G401 (cell line): ENCODE measurements around the gene CHCHD10. TPM values are rescaled to one million over a fixed set of nuclear protein-coding genes. Genes with fewer than 3 reads are reported as not detected.

ENCODE experiments used
- DNase-seq: peaks from one replicate; pipeline ENCODE4 v3.0.0-alpha.2; 2015; ENCODE audit warnings: low spot score
- in situ Hi-C: cut with HindIII; loops from 2 replicates; pipeline ENCODE4 v1.10.0; 2016; ENCODE audit warnings: low sequenced_read_pairs, mixed read lengths
- total RNA-seq: library from RNA; depleted of rRNA; stranded (reverse); fragments of >200 nt; shearing (Covaris generic); gene quantifications from 2 replicates; pipeline ENCODE4 v1.2.3, GENCODE V29; 2014

The CHCHD10 gene
- total RNA-seq, 1 experiment from 2014 or later, result not detected

DNA sequence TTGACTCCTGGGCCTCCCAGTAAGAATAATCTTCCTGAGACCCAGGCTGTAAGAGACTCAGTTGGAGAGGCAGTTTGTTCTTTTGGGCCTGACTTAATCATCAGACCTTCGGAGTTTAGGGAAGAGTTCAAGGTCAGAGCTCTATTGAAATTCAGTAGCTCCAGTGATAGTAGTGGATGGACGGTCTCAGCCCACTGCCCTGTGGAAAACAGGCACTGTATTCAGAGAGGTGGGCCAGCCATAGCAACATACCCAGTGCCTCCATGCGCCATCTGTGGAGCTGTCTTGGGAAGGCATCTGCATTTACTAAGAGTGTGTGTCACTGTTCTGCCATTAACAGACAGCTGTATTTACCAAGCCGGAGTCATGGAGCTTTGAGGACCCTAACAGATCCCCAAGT lies 21.9 kb upstream of the CHCHD10 start:
- DNase-seq, result no peak
- in situ Hi-C loops, result no loop called here

DNA sequence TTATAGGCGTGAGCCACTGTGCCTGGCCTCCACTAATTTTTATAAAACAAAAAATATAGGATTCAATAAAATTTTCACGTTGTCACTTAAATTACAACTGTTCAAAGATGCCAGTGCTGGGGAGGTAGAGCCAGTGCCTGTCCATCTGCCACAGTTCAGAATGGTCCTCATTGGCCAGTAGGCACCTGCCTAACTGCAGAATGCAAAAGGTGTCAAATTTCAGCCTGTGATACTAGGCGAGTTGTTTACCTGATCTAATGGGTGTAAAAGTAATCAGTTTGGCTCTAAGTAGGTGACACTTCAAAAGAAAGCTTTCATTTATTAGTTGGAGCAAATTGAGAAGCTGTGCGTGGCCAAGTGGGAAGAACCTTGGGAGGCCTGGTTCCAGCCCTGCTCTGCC lies 21.3 kb upstream of the CHCHD10 start:
- in situ Hi-C loops, result no loop called here
- DNase-seq, result no peak

DNA sequence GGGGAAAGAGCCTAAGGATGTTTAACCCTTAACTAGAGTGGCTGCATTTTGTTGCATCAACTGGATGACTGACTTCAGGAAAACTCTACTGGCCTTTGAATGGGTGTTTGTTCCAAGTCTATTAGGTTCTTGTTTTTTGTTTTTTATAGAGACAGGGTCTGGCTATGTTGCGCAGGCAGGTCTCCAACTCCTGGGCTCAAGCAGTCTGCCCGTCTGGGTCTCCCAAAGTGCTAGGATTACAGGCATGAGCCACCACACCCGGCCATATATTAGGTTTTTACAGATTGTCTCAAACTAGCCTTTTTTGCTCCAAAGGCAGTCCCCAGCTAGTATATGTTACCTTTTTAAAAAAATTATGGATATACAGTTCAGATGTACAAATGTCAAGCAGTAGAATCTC lies 20.1 kb upstream of the CHCHD10 start:
- in situ Hi-C loops, result no loop called here
- DNase-seq, result peak; percentile 24

DNA sequence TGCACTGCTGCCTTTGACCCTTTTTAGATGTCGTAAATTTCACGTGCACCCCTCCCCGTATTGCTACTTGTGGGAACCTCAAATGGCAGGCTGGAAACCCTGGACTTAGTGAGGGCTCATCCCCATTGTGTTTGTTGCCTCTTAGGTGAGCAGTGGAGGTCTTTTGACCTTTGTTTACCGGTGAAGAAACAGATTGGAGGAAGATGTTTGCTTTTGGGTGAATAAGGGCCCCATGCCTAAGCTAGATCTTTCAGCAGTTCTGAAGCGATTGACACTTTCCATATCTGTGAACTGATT lies 19.8 kb upstream of the CHCHD10 start:
- in situ Hi-C loops, result no loop called here

GRCh38 chr22:23786752-23787599 lies 19.2 kb upstream of the CHCHD10 start, which contains the start of gene SMARCB1:
TSS of gene SMARCB1 (plus strand) at chr22:23786966. CDS start at chr22:23787170, 204 bp downstream.
- peak; percentile 87 for DNase-seq
- in situ Hi-C loops, result no loop called here

More for the DNA sequence above, 19.8 kb upstream of the CHCHD10 start:
- DNase-seq, result no peak

GRCh38 chr22:23786261-23786710 lies 18.5 kb upstream of the CHCHD10 start:
- in situ Hi-C loops, result no loop called here
- no peak for DNase-seq

GRCh38 chr22:23784215-23784732 lies 16.5 kb upstream of the CHCHD10 start:
- in situ Hi-C loops, result no loop called here
- no peak for DNase-seq

DNA sequence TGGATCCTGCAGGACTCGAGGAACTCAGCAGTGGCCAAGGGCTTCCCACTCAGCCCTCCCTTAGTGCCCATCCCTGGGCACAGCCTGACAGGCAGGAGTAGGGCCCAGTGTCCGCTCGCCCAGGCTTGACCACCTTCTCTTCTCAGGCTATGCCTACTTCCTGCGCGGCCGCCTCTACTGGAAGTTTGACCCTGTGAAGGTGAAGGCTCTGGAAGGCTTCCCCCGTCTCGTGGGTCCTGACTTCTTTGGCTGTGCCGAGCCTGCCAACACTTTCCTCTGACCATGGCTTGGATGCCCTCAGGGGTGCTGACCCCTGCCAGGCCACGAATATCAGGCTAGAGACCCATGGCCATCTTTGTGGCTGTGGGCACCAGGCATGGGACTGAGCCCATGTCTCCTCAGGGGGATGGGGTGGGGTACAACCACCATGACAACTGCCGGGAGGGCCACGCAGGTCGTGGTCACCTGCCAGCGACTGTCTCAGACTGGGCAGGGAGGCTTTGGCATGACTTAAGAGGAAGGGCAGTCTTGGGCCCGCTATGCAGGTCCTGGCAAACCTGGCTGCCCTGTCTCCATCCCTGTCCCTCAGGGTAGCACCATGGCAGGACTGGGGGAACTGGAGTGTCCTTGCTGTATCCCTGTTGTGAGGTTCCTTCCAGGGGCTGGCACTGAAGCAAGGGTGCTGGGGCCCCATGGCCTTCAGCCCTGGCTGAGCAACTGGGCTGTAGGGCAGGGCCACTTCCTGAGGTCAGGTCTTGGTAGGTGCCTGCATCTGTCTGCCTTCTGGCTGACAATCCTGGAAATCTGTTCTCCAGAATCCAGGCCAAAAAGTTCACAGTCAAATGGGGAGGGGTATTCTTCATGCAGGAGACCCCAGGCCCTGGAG lies 15.7 kb upstream of the CHCHD10 start:
- in situ Hi-C loops, result no loop called here
- no peak for DNase-seq

- in situ Hi-C loops, result no loop called here
- no peak for DNase-seq
Measured at GRCh38 chr22:23782703-23783102, 14.9 kb upstream of the CHCHD10 start.

- DNase-seq, result no peak
- in situ Hi-C loops, result no loop called here
Measured at GRCh38 chr22:23782252-23782651, 14.5 kb upstream of the CHCHD10 start.

DNA sequence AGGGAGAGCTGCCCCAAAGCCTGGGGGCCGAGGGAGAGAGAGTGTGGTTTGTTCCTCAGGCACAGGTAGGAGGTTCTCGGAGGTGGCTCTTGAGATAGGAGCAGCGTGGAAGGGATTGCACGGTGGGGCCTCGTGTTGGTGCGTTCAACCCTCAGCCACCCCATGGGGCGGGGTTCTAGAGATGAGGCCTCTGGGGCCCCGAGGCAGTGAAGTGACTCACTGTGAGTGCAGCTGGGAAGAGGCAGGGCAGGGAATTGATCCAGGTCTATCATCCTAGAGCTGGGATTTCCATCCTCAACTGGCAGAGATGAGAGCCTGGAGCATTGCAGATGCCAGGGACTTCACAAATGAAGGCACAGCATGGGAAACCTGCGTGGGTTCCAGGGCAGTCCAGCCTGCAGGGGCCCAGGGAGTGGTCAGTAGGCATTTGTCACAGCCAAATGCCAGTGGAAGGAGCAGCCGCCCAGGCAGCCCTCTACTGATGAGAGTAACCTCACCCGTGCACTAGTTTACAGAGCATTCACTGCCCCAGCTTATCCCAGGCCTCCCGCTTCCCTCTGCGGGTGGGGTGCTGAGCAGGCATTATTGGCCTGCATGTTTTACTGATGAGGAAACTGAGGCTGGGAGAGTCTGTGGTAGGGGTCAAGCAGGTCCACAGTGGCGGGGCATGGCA lies 13.9 kb upstream of the CHCHD10 start:
- in situ Hi-C loops, result no loop called here
- DNase-seq, result no peak

DNA sequence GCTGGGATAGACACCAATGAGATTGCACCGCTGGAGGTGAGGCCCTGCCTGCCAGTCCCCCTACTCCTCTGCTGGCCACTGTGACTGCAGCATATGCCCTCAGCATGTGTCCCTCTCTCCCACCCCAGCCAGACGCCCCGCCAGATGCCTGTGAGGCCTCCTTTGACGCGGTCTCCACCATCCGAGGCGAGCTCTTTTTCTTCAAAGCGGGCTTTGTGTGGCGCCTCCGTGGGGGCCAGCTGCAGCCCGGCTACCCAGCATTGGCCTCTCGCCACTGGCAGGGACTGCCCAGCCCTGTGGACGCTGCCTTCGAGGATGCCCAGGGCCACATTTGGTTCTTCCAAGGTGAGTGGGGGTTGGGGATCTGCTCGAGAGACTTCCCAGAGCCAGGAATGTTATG lies 13.3 kb upstream of the CHCHD10 start:
- DNase-seq, result no peak
- in situ Hi-C loops, result no loop called here

GRCh38 chr22:23780146-23780748 lies 12.5 kb upstream of the CHCHD10 start:
- in situ Hi-C loops, result no loop called here
- no peak for DNase-seq

- in situ Hi-C loops, result no loop called here
- DNase-seq, result no peak
Measured at GRCh38 chr22:23779731-23780130, 12.0 kb upstream of the CHCHD10 start.

DNA sequence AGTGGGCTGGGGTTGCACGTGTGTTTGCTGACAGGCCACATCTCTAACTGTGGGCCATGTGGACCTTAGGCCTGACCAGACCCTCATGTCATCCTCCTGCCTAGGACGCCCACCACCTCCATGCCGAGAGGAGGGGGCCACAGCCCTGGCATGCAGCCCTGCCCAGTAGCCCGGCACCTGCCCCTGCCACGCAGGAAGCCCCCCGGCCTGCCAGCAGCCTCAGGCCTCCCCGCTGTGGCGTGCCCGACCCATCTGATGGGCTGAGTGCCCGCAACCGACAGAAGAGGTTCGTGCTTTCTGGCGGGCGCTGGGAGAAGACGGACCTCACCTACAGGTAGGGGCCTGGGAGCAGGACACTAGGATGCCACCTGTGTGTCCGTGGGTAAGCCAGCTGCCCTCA lies 11.3 kb upstream of the CHCHD10 start:
- no peak for DNase-seq
- in situ Hi-C loops, result no loop called here

DNA sequence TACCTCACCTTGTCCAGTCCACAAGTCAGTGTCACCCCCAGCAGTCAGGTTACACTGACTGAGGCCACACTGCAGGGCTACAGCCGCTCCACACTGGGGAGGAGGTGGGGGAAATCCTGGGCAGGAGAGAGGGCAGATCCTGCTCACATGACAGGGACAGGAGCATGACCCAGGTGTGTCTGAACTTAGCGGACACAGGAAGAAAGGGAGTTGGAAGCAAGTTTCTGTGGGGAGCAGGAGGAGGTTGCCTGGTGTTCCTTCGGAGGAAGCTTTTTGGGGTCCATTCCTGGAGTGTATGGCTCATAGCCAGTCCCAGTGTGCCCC lies 10.8 kb upstream of the CHCHD10 start:
- no peak for DNase-seq
- in situ Hi-C loops, result no loop called here

- in situ Hi-C loops, result no loop called here
- no peak for DNase-seq
Measured at GRCh38 chr22:23777776-23778576, 10.2 kb upstream of the CHCHD10 start.

GRCh38 chr22:23775779-23776375 lies 8.1 kb upstream of the CHCHD10 start:
- in situ Hi-C loops, result no loop called here
- no peak for DNase-seq
